Activated T-cell treated with anti-CD3 and anti-CD28 coated beads, Interleukin-2, amount 50 U/mL, for 1 hour (primary cell): Measurements from ENCODE around the gene LRRIQ3.

Source experiments
- DNase-seq: peaks from one replicate; pipeline ENCODE4 v3.0.0-alpha.2; 2020

LRRIQ3 gene

GRCh38 chr1:74107394-74107793 lies 90.6 kb downstream of the LRRIQ3 start:
- no peak for DNase-seq

GRCh38 chr1:74091371-74091770 lies 106.6 kb downstream of the LRRIQ3 start:
- no peak for DNase-seq

- no peak for DNase-seq
Observed at GRCh38 chr1:74083128-74083527, 114.8 kb downstream of the LRRIQ3 start.

GRCh38 chr1:74065081-74065480 lies 132.9 kb downstream of the LRRIQ3 start:
- no peak for DNase-seq

GRCh38 chr1:74057719-74058118 lies 140.3 kb downstream of the LRRIQ3 start:
- no peak for DNase-seq

- no peak for DNase-seq
Observed at GRCh38 chr1:74053407-74053806, 144.6 kb downstream of the LRRIQ3 start.

- no peak for DNase-seq
Observed at GRCh38 chr1:74050386-74050785, 147.6 kb downstream of the LRRIQ3 start.

- no peak for DNase-seq
Observed at GRCh38 chr1:74038042-74038441, 159.9 kb downstream of the LRRIQ3 start.

- no peak for DNase-seq
Observed at GRCh38 chr1:74012583-74012982, 185.4 kb downstream of the LRRIQ3 start.

GRCh38 chr1:74011736-74012135 lies 186.2 kb downstream of the LRRIQ3 start:
- no peak for DNase-seq

GRCh38 chr1:74010206-74010605 lies 187.8 kb downstream of the LRRIQ3 start:
- DNase-seq = no peak

GRCh38 chr1:74005533-74005932 lies 192.4 kb downstream of the LRRIQ3 start:
- DNase-seq = no peak

- DNase-seq = no peak
Observed at GRCh38 chr1:74003806-74004205, 194.2 kb downstream of the LRRIQ3 start.

GRCh38 chr1:73998348-73998959 lies 199.5 kb downstream of the LRRIQ3 start:
- DNase-seq = no peak

- no peak for DNase-seq
Observed at GRCh38 chr1:73980324-73981040, 217.5 kb downstream of the LRRIQ3 start.

GRCh38 chr1:73979684-73980083 lies 218.3 kb downstream of the LRRIQ3 start:
- DNase-seq = no peak

- DNase-seq = no peak
Observed at GRCh38 chr1:73978964-73979363, 219.0 kb downstream of the LRRIQ3 start.
